ENCODE measurements around the gene TMPRSS11A.
A peak's percentile ranks its signal among the peaks of the same experiment; 100 is the strongest.

The TMPRSS11A gene

DNA sequence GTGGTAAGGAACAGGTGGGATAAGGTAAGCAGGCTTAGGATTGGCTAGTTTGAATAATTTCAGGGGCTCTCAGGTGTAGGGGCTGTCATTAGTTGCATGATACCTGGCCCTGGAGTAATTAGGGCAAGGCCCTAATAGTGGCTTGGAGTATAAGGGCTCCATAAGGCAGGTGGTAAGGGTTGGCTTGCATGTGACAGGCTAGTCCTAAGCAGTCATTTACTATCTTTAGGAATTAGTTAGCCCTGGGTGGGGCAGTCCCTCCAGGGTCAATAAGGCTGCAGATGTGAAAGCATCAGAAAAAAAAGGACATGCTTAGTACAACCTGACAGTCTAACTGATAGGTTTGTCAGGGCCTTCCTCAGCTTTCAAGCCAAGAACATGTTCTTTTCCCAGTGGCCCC lies 71.6 kb downstream of the TMPRSS11A start:
- H3K4me2 ChIP-seq (ENCODE audit: low read length), result peak overlapping the region; percentile 32
- no peaks in the 10 kb centered on the region for H3K9me3 ChIP-seq (ENCODE audit: insufficient read depth, low read length)
- no peaks in the 10 kb centered on the region for H4K20me1 ChIP-seq (ENCODE audit: insufficient read depth, low read length)
- H2AFZ ChIP-seq (ENCODE audit: low read depth, low read length), result no peak overlapping the region
- no peak overlapping the region for H3K27ac ChIP-seq (ENCODE audit: low read length)
- H3K79me2 ChIP-seq (ENCODE audit: low read length), result no peaks in the 10 kb centered on the region
- no peak overlapping the region for H3K9ac ChIP-seq (ENCODE audit: low read length)
- H3K27me3 ChIP-seq (ENCODE audit: low read depth, low read length), result no peaks in the 10 kb centered on the region
- no peak overlapping the region for H3K4me3 ChIP-seq (ENCODE audit: low read length)
- no peak for TF ChIP-seq CTCF (IDR thresholded peaks at IDR 0.05; ENCODE audit: low read depth, low read length)
- no peak for TF ChIP-seq EZH2phosphoT487 (IDR thresholded peaks at IDR 0.05; ENCODE audit: low read depth)
- H3K4me1 ChIP-seq (ENCODE audit: low read length), result peaks cover 15% of the 10 kb centered on the region
- H3K36me3 ChIP-seq (replicated peaks; ENCODE audit: low read depth, low read length), result no peaks in the 10 kb centered on the region

GRCh38 chr4:67886281-67886680 lies 77.0 kb downstream of the TMPRSS11A start:
- no peaks in the 10 kb centered on the region for H3K9me3 ChIP-seq (ENCODE audit: insufficient read depth, low read length)
- TF ChIP-seq EZH2phosphoT487 (IDR thresholded peaks at IDR 0.05; ENCODE audit: low read depth) (no peak), CTCF (IDR thresholded peaks at IDR 0.05; ENCODE audit: low read depth, low read length) (no peak)
- H3K9ac ChIP-seq (ENCODE audit: low read length), result no peak overlapping the region
- H3K4me3 ChIP-seq (ENCODE audit: low read length), result no peak overlapping the region
- no peak overlapping the region for H3K4me2 ChIP-seq (ENCODE audit: low read length)
- no peaks in the 10 kb centered on the region for H3K79me2 ChIP-seq (ENCODE audit: low read length)
- H3K27me3 ChIP-seq (ENCODE audit: low read depth, low read length), result no peaks in the 10 kb centered on the region
- no peak overlapping the region for H3K27ac ChIP-seq (ENCODE audit: low read length)
- no peak overlapping the region; the same call in 1 of the 2 replicates for H2AFZ ChIP-seq (ENCODE audit: low read depth, low read length)
- H4K20me1 ChIP-seq (ENCODE audit: insufficient read depth, low read length), result no peaks in the 10 kb centered on the region
- H3K36me3 ChIP-seq (replicated peaks; ENCODE audit: low read depth, low read length), result no peaks in the 10 kb centered on the region
- peaks cover 2% of the 10 kb centered on the region for H3K4me1 ChIP-seq (ENCODE audit: low read length)

- no peak overlapping the region for H3K27ac ChIP-seq (ENCODE audit: low read length)
- H3K9ac ChIP-seq (ENCODE audit: low read length), result no peak overlapping the region
- H3K36me3 ChIP-seq (replicated peaks; ENCODE audit: low read depth, low read length), result no peaks in the 10 kb centered on the region
- H3K27me3 ChIP-seq (ENCODE audit: low read depth, low read length), result no peaks in the 10 kb centered on the region
- H3K4me2 ChIP-seq (ENCODE audit: low read length), result no peak overlapping the region
- no peaks in the 10 kb centered on the region for H4K20me1 ChIP-seq (ENCODE audit: insufficient read depth, low read length)
- no peak overlapping the region for H3K4me3 ChIP-seq (ENCODE audit: low read length)
- no peak overlapping the region for H2AFZ ChIP-seq (ENCODE audit: low read depth, low read length)
- H3K9me3 ChIP-seq (ENCODE audit: insufficient read depth, low read length), result no peaks in the 10 kb centered on the region
- no peaks in the 10 kb centered on the region for H3K79me2 ChIP-seq (ENCODE audit: low read length)
- TF ChIP-seq CTCF (IDR thresholded peaks at IDR 0.05; ENCODE audit: low read depth, low read length) (no peak), EZH2phosphoT487 (IDR thresholded peaks at IDR 0.05; ENCODE audit: low read depth) (no peak)
- H3K4me1 ChIP-seq (ENCODE audit: low read length), result no peaks in the 10 kb centered on the region
Measured at GRCh38 chr4:67885762-67886161, 77.5 kb downstream of the TMPRSS11A start.

- H3K4me3 ChIP-seq (ENCODE audit: low read length), result no peak overlapping the region
- H3K9ac ChIP-seq (ENCODE audit: low read length), result no peak overlapping the region
- TF ChIP-seq EZH2phosphoT487 (IDR thresholded peaks at IDR 0.05; ENCODE audit: low read depth) (no peak), CTCF (IDR thresholded peaks at IDR 0.05; ENCODE audit: low read depth, low read length) (no peak)
- no peak overlapping the region for H2AFZ ChIP-seq (ENCODE audit: low read depth, low read length)
- H3K27ac ChIP-seq (ENCODE audit: low read length), result no peak overlapping the region
- no peaks in the 10 kb centered on the region for H4K20me1 ChIP-seq (ENCODE audit: insufficient read depth, low read length)
- H3K36me3 ChIP-seq (replicated peaks; ENCODE audit: low read depth, low read length), result no peaks in the 10 kb centered on the region
- H3K27me3 ChIP-seq (ENCODE audit: low read depth, low read length), result no peaks in the 10 kb centered on the region
- no peaks in the 10 kb centered on the region for H3K79me2 ChIP-seq (ENCODE audit: low read length)
- H3K4me1 ChIP-seq (ENCODE audit: low read length), result no peaks in the 10 kb centered on the region
- no peak overlapping the region for H3K4me2 ChIP-seq (ENCODE audit: low read length)
- H3K9me3 ChIP-seq (ENCODE audit: insufficient read depth, low read length), result no peaks in the 10 kb centered on the region
Measured at GRCh38 chr4:67884701-67885100, 78.6 kb downstream of the TMPRSS11A start.
